Heart left ventricle (tissue), 16 donors: ENCODE results near the gene THOC5. TPM values are rescaled to one million over a fixed set of nuclear protein-coding genes. Genes with fewer than 3 reads are reported as not detected.

Experiments used
- ATAC-seq, 4 donors: fragments of 200-7000 bp; cut with Tn5 transposase; one replicate each; pipeline ENCODE4 v1.9.1; 2020 to 2022; ENCODE audit warnings: moderate library complexity in 4 of 4, mild to moderate bottlenecking in 3 of 4, moderate number of reproducible peaks in 1 of 4
- DNase-seq, 5 donors: peaks; one replicate each; pipeline ENCODE4 v3.0.0-alpha.2; 2020
- H3K27ac ChIP-seq, 12 donors: fragments of 200-600 bp; sonication (generic) in 4 of 12; one replicate each; pipeline versions ENCODE4 v1.5.0 to v1.8.0; 2016 to 2022; ENCODE audit warnings: mild to moderate bottlenecking in 2 of 12
- H3K27me3 ChIP-seq, 9 donors: fragments of 200-600 bp; sonication (generic) in 2 of 9; one replicate each; pipeline versions ENCODE4 v1.5.1 to v1.8.0; 2016 to 2022; ENCODE audit warnings: mild to moderate bottlenecking in 3 of 9
- H3K36me3 ChIP-seq, 9 donors: fragments of 200-600 bp; sonication (generic) in 2 of 9; one replicate each; pipeline versions ENCODE4 v1.5.0 to v1.8.0; 2018 to 2022; ENCODE audit warnings: mild to moderate bottlenecking in 2 of 9
- H3K4me1 ChIP-seq, 12 donors: fragments of 200-600 bp; sonication (generic) in 4 of 12; one replicate each; pipeline versions ENCODE4 v1.5.0 to v1.8.0; 2016 to 2022; ENCODE audit warnings: mild to moderate bottlenecking in 3 of 12
- H3K4me3 ChIP-seq, 12 donors: fragments of 200-600 bp; sonication (generic) in 4 of 12; one replicate each; pipeline versions ENCODE4 v1.5.0 to v1.8.0; 2017 to 2022; ENCODE audit warnings: mild to moderate bottlenecking in 9 of 12, moderate library complexity in 4 of 12
- H3K9me3 ChIP-seq, 12 donors: fragments of 200-600 bp; sonication (generic) in 4 of 12; one replicate each; pipeline versions ENCODE4 v1.5.0 to v1.8.0; 2016 to 2022; ENCODE audit warnings: mild to moderate bottlenecking in 1 of 12
- POLR2A ChIP-seq, 2 donors: fragments of 450-650 bp; IDR thresholded peaks; one replicate each; pipeline ENCODE4 v1.6.1; 2017; ENCODE audit warnings: antibody characterized with exemption in 2 of 2, mild to moderate bottlenecking in 2 of 2, moderate library complexity in 2 of 2
- WGBS, 4 donors: extraction: QIAGEN DNeasy Blood & Tissue Kit in 2 of 4; methylation state at CpG; one replicate each; pipeline versions ENCODE4 v1.1.5 to v1.1.7; 2013 to 2018; 5-methylcytosine and 5-hydroxymethylcytosine counted together
- intact Hi-C, 10 donors: fragments of 100-400 bp; cut with DNase I; formaldehyde crosslinking; loops; one replicate each; pipeline versions ENCODE4 v1.11.1 to v1.14.2; 2022
- polyA plus RNA-seq, 2 donors: library from polyadenylated mRNA; stranded (reverse); fragments of 200-250 nt; gene quantifications; one replicate each; pipeline ENCODE4 v1.2.3, GENCODE V29; 2013
- total RNA-seq, 9 donors: library from RNA; depleted of rRNA in 2 of 9; stranded (reverse); fragments of >200 nt in 2 of 9; fragmentation: NEBNext Ultra II Directional in 3 of 9; extraction: Animal tissue kit (Norgen Biotek cat#: 25700) in 3 of 9; gene quantifications; one replicate each; pipeline versions ENCODE4 v1.1.0 to v1.2.4, GENCODE V29; 2016 to 2023
- TF ChIP-seq, protein P1 (sequence below), 12 donors: fragments of 200-600 bp; sonication (generic) in 4 of 12; IDR thresholded peaks; one replicate each; pipeline versions ENCODE4 v1.5.0 to v1.8.0; 2018 to 2022; ENCODE audit warnings: antibody characterized with exemption in 12 of 12, mild to moderate bottlenecking in 5 of 12
- donor health status: ischemic (EF 13 %, LVEDD 7.1; RV severe dilation, severe dysfunction).
- donor health status: healthy with polysubstance abuse.
- donor health status: DM: no; HTN: yes; CAD: no.
- donor health status: DM: no; HTN: no; CAD: no.
- donor health status: ischemic (EF 25% LVEDD 6.9; RV normal size, moderate dysfunction).
- donor health status: ischemic (EF 25% LVEDD 5.7; RV mildly dilated, moderate dysfunction).
- donor health status: healthy.
- donor health status: DM: yes; HTN: yes; CAD: no.
- donor health status: ischemic (EF 35%, LVEDD 5.7; RV mildly dilated, moderate dysfunction).
- donor health status: nonischemic (EF 11% LVEDD 7.7; RV severe dilation, severe dysfunction).
- donor health status: DM: yes; HTN: yes; CAD: no.
- donor health status: PGD.
- donor health status: ischemic (EF 29% LVEDD 5.4; RV normal size, mild dysfunction).
- donor health status: nonischemic (EF 23%, LVEDD 6.1; RV moderate dilation, normal function).

THOC5 gene
- total and polyA plus RNA-seq, 11 donors = 25.5 to 88.7 (median 40.6) TPM

DNA sequence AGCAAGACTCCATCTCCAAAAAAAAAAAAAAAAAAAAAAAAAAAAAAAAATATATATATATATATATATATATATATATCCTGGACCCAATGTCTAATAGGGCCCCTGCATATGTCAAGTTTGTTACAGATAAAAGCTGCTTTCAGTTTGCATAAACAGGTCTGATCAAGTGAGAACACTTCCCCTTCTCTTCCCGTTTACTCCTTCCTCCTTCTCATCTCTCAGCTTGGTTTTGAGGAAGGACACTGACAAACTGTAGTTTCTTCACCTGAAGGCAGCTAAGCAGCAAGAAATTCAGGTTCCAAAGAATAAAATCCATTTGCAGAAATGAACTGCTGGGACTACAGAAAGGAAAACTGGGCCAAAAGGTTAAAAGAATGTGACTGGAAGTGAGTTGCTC, 11.7 kb downstream of the THOC5 start:
- Histone ChIP-seq H3K27ac (no peak overlapping the region), H3K4me3 (no peak overlapping the region), H3K36me3 (peaks cover 0 to 98% (median 89%) of the 10 kb centered on the region in 9 donors), H3K27me3 (no peaks in the 10 kb centered on the region), H3K9me3 (no peaks in the 10 kb centered on the region), H3K4me1 (no peaks in the 10 kb centered on the region)
- DNase-seq = no peak
- no peak for ATAC-seq
- 82 to 89% (median 85%) methylated on average over 1 of the region's 1 CpG for WGBS, 4 donors
- TF ChIP-seq, protein P1, sequence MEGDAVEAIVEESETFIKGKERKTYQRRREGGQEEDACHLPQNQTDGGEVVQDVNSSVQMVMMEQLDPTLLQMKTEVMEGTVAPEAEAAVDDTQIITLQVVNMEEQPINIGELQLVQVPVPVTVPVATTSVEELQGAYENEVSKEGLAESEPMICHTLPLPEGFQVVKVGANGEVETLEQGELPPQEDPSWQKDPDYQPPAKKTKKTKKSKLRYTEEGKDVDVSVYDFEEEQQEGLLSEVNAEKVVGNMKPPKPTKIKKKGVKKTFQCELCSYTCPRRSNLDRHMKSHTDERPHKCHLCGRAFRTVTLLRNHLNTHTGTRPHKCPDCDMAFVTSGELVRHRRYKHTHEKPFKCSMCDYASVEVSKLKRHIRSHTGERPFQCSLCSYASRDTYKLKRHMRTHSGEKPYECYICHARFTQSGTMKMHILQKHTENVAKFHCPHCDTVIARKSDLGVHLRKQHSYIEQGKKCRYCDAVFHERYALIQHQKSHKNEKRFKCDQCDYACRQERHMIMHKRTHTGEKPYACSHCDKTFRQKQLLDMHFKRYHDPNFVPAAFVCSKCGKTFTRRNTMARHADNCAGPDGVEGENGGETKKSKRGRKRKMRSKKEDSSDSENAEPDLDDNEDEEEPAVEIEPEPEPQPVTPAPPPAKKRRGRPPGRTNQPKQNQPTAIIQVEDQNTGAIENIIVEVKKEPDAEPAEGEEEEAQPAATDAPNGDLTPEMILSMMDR (IDR thresholded peaks at IDR 0.05) = no peak
- no peak for TF ChIP-seq POLR2A (IDR thresholded peaks at IDR 0.05)
- intact Hi-C loops = no loop called here

DNA sequence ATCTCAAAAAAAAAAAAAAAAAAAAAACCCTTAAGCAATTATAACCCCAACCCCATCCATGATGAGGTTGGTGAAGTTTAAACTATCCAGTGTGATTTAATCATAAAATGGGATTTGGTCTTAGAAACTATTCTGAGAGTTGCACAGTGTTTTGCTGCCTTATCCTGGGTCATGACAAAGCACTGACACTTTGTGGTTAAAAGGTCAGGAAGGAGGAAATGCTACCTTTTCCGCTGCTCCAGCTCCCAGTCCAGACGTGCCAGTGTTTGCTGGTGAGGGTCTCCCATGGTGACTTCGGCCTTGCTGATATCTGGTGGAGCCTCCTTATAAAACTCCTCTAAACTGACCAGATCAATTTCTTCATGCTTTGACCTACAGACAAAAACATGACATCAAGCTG, 14.5 kb downstream of the THOC5 start:
- no peaks in the 10 kb centered on the region for H3K27me3 ChIP-seq
- H3K4me1 ChIP-seq = no peaks in the 10 kb centered on the region
- H3K27ac ChIP-seq = no peak overlapping the region
- intact Hi-C loops = loop anchor here in 1 of 10 donors (5.0 kb wide), 1 partner anchor 147 kb away; no protein-coding TSS in a partner anchor
- H3K36me3 ChIP-seq = peaks cover 0 to 99% (median 95%) of the 10 kb centered on the region in 9 donors
- 59 to 68% (median 63%) methylated on average over 3 of the region's 3 CpGs for WGBS, 4 donors
- DNase-seq = no peak
- peaks cover 0 to under 1% (median 0%) of the 10 kb centered on the region in 12 donors for H3K9me3 ChIP-seq
- no peak overlapping the region for H3K4me3 ChIP-seq
- no peak for ATAC-seq
- TF ChIP-seq, protein P1 (IDR thresholded peaks at IDR 0.05) = no peak
- no peak for TF ChIP-seq POLR2A (IDR thresholded peaks at IDR 0.05)

DNA sequence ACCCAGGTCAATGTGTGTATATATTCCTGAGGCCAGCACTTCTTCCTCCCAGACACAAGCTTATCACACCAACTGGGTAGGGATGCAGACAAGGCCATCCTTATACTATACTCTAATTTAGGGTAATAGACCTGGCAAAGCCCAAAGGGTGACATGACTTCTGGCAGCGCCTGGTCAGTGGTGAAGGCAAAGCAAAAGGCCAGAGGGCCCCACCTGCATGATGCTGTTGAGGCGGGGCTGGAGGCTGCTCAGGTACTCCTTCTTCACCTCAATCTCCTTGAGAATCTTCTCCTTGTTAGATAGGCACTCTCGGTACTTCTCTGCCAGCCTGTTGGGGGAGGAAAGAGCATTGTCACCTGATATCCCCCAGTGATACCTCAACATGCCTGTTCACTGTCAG, 17.1 kb downstream of the THOC5 start:
- no peak for ATAC-seq
- 85 to 95% (median 89%) methylated on average over 3 of the region's 3 CpGs for WGBS, 4 donors

DNA sequence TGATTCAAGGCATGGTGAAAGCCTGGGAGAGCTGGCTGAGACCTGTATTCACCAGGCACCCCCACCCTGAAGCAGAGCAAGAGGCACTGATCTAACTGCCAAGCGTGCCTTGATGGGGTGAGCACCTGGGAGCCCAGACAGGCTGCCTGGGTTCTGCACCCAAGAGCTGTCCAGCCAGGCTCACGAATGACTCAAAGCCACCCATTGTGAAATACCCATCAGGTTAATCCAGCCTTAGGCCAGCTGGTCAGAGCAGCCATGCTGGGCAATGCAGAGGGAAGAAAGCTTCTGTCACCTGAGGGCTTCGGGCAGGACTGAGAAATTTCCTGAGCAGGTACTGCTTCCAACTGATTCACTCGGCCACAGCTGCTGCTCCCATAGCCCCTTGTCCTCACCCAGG, 22.1 kb downstream of the THOC5 start:
- no peak for ATAC-seq
- DNase-seq = no peak
- H3K36me3 ChIP-seq = peaks cover 5 to 100% (median 100%) of the 10 kb centered on the region in 9 donors

More for the DNA sequence above, 17.1 kb downstream of the THOC5 start:
- no peak overlapping the region for H3K27ac ChIP-seq
- H3K27me3 ChIP-seq = no peaks in the 10 kb centered on the region
- no peak for DNase-seq
- intact Hi-C loops = loop anchor here in 1 of 10 donors (5.0 kb wide), 1 partner anchor 144 kb away; no protein-coding TSS in a partner anchor
- no peaks in the 10 kb centered on the region for H3K4me1 ChIP-seq
- peaks cover 0 to 5% (median 0%) of the 10 kb centered on the region in 12 donors for H3K9me3 ChIP-seq
- no peak overlapping the region for H3K4me3 ChIP-seq
- peaks cover 0 to 100% (median 98%) of the 10 kb centered on the region in 9 donors for H3K36me3 ChIP-seq
- TF ChIP-seq POLR2A (IDR thresholded peaks at IDR 0.05) = no peak
- TF ChIP-seq, protein P1 (IDR thresholded peaks at IDR 0.05) = no peak

More for the DNA sequence above, 22.1 kb downstream of the THOC5 start:
- intact Hi-C loops = no loop called here
- Histone ChIP-seq H3K27ac (no peak overlapping the region), H3K4me1 (no peaks in the 10 kb centered on the region), H3K27me3 (no peaks in the 10 kb centered on the region), H3K4me3 (no peak overlapping the region), H3K9me3 (peaks cover 0 to 5% (median 0%) of the 10 kb centered on the region in 12 donors)
- WGBS, 4 donors = 83 to 95% (median 94%) methylated on average over 1 to 4 of the region's 4 CpGs
- TF ChIP-seq POLR2A (IDR thresholded peaks at IDR 0.05) = no peak
- TF ChIP-seq, protein P1 (IDR thresholded peaks at IDR 0.05) = no peak
